CMK (cell line): ENCODE measurements around the gene KCNE2.
"Not testable (repeated sequence)": the region's sequence is repeated elsewhere in the genome, so short reads cannot be mapped to it uniquely, and the experiment has no call there.

Experiments used
- DNase-seq: peaks from one replicate; pipeline ENCODE4 v3.0.0-alpha.2; 2010; ENCODE audit warnings: low read depth

The KCNE2 gene

GRCh38 chr21:34353182-34353581, 10.6 kb upstream of the KCNE2 start:
- no peak for DNase-seq

GRCh38 chr21:34354836-34355235, 9.0 kb upstream of the KCNE2 start:
- DNase-seq: no peak

- DNase-seq: no peak
Measured at GRCh38 chr21:34355570-34355969, 8.2 kb upstream of the KCNE2 start.

GRCh38 chr21:34357889-34358288, 5.9 kb upstream of the KCNE2 start:
- DNase-seq: no peak

- DNase-seq: no peak
Measured at GRCh38 chr21:34358866-34359265, 4.9 kb upstream of the KCNE2 start.

GRCh38 chr21:34360488-34361241, 3.1 kb upstream of the KCNE2 start:
- no peak for DNase-seq

GRCh38 chr21:34362136-34362444, 1.7 kb upstream of the KCNE2 start:
- DNase-seq: no peak

GRCh38 chr21:34362670-34363069, 1.1 kb upstream of the KCNE2 start:
- no peak for DNase-seq

- no peak for DNase-seq
Measured at GRCh38 chr21:34364921-34365320, 1.1 kb downstream of the KCNE2 start.

- DNase-seq: no peak
Measured at GRCh38 chr21:34365809-34366208, 2.0 kb downstream of the KCNE2 start.

- DNase-seq: no peak
Measured at GRCh38 chr21:34367320-34367935, 3.6 kb downstream of the KCNE2 start.

- no peak for DNase-seq
Measured at GRCh38 chr21:34369741-34370140, 5.9 kb downstream of the KCNE2 start.

- no peak for DNase-seq
Measured at GRCh38 chr21:34372321-34372720, 8.5 kb downstream of the KCNE2 start.

GRCh38 chr21:34374462-34374861, 10.7 kb downstream of the KCNE2 start:
- not testable (repeated sequence) for DNase-seq

GRCh38 chr21:34374940-34375618, 11.3 kb downstream of the KCNE2 start, which contains the start of gene SMIM11:
Gene SMIM11 (plus strand): TSS chr21:34375507. CDS start chr21:34379505, 3,998 bp downstream.
- not testable (repeated sequence) for DNase-seq

- not testable (repeated sequence) for DNase-seq
Measured at GRCh38 chr21:34375619-34375972, 11.8 kb downstream of the KCNE2 start.

- DNase-seq: not testable (repeated sequence)
Measured at GRCh38 chr21:34383138-34383537, 19.3 kb downstream of the KCNE2 start.

GRCh38 chr21:34383724-34384415, 20.1 kb downstream of the KCNE2 start:
- not testable (repeated sequence) for DNase-seq

- not testable (repeated sequence) for DNase-seq
Measured at GRCh38 chr21:34400522-34400921, 36.7 kb downstream of the KCNE2 start.

- not testable (repeated sequence) for DNase-seq
Measured at GRCh38 chr21:34404742-34405141, 40.9 kb downstream of the KCNE2 start.

GRCh38 chr21:34405686-34406085, 41.9 kb downstream of the KCNE2 start:
- DNase-seq: not testable (repeated sequence)

- not testable (repeated sequence) for DNase-seq
Measured at GRCh38 chr21:34406102-34406501, 42.3 kb downstream of the KCNE2 start.

- DNase-seq: not testable (repeated sequence)
Measured at GRCh38 chr21:34406676-34407075, 42.9 kb downstream of the KCNE2 start.
